Measurements from ENCODE around the gene SEC14L6. TPM values are rescaled to one million over a fixed set of nuclear protein-coding genes. Genes with fewer than 3 reads are reported as not detected.
"Not testable (repeated sequence)": the region's sequence is repeated elsewhere in the genome, so short reads cannot be mapped to it uniquely, and the experiment has no call there.

The SEC14L6 gene
- total RNA-seq: 2.1 and 11.6 TPM in 2 replicates

- DNase-seq (ENCODE audit: low read depth): no peak
- no peak within 1 kb of the TSS for H3K4me3 ChIP-seq (ENCODE audit: low read depth, low read length)
- no peak for TF ChIP-seq CTCF (conservative IDR thresholded peaks at IDR 0.05; ENCODE audit: low read depth, low read length)
Observed at GRCh38 chr22:30546616-30547015, at the start of gene SEC14L6. Gene SEC14L6, minus strand, starts transcription at chr22:30546741. Its CDS starts 59 bp downstream, at chr22:30546682.

GRCh38 chr22:30596199-30596598, 49.7 kb upstream of the SEC14L6 start:
- H3K4me3 ChIP-seq (ENCODE audit: low read depth, low read length): no peak overlapping the region
- DNase-seq (ENCODE audit: low read depth): no peak
- no peak for TF ChIP-seq CTCF (conservative IDR thresholded peaks at IDR 0.05; ENCODE audit: low read depth, low read length)

- not testable (repeated sequence) for DNase-seq (ENCODE audit: low read depth)
- peak overlapping the region; percentile 86 for H3K4me3 ChIP-seq (ENCODE audit: low read depth, low read length)
Observed at GRCh38 chr22:30592360-30592713, 45.8 kb upstream of the SEC14L6 start.

- peak; percentile 87 for DNase-seq (ENCODE audit: low read depth)
- H3K4me3 ChIP-seq (ENCODE audit: low read depth, low read length): peak within 1 kb of the TSS; percentile 86
- TF ChIP-seq CTCF (conservative IDR thresholded peaks at IDR 0.05; ENCODE audit: low read depth, low read length): no peak
Observed at GRCh38 chr22:30591588-30592359, 45.2 kb upstream of the SEC14L6 start, which contains the start of gene PES1. Gene PES1, minus strand, starts transcription at chr22:30591910. Its CDS starts 77 bp downstream, at chr22:30591833.

- H3K4me3 ChIP-seq (ENCODE audit: low read depth, low read length): peak overlapping the region; percentile 86
- TF ChIP-seq CTCF (conservative IDR thresholded peaks at IDR 0.05; ENCODE audit: low read depth, low read length): no peak
- no peak for DNase-seq (ENCODE audit: low read depth)
Observed at GRCh38 chr22:30591191-30591587, 44.6 kb upstream of the SEC14L6 start.

GRCh38 chr22:30586414-30586813, 39.9 kb upstream of the SEC14L6 start:
- TF ChIP-seq CTCF (conservative IDR thresholded peaks at IDR 0.05; ENCODE audit: low read depth, low read length): no peak

GRCh38 chr22:30584441-30584840, 37.9 kb upstream of the SEC14L6 start:
- no peak for DNase-seq (ENCODE audit: low read depth)
- TF ChIP-seq CTCF (conservative IDR thresholded peaks at IDR 0.05; ENCODE audit: low read depth, low read length): no peak
- H3K4me3 ChIP-seq (ENCODE audit: low read depth, low read length): no peak overlapping the region

More at GRCh38 chr22:30586414-30586813, 39.9 kb upstream of the SEC14L6 start:
- no peak for DNase-seq (ENCODE audit: low read depth)
- no peak overlapping the region for H3K4me3 ChIP-seq (ENCODE audit: low read depth, low read length)
